Right lobe of liver (tissue), 4 donors: Measurements from ENCODE around the gene MYL5.

ENCODE experiments used
- POLR2A ChIP-seq: fragments of 450-650 bp; IDR thresholded peaks from one replicate; pipeline ENCODE4 v1.6.1; 2017; ENCODE audit warnings: antibody characterized with exemption, mild to moderate bottlenecking
- TF ChIP-seq, protein P1 (sequence below), 4 donors: fragments of 200-600 bp in 3 of 4; fragments of 450-650 bp in 1 of 4; IDR thresholded peaks; one replicate each; pipeline versions ENCODE4 v1.5.1 to v1.8.0; 2016 to 2022; ENCODE audit warnings: antibody characterized with exemption in 4 of 4, mild to moderate bottlenecking in 2 of 4
- donor health status: DM: no; HTN: no; CAD: no.
- donor health status: DM: no; HTN: no; CAD: no.
- donor health status: DM: no; HTN: yes; CAD: no.

DNA sequence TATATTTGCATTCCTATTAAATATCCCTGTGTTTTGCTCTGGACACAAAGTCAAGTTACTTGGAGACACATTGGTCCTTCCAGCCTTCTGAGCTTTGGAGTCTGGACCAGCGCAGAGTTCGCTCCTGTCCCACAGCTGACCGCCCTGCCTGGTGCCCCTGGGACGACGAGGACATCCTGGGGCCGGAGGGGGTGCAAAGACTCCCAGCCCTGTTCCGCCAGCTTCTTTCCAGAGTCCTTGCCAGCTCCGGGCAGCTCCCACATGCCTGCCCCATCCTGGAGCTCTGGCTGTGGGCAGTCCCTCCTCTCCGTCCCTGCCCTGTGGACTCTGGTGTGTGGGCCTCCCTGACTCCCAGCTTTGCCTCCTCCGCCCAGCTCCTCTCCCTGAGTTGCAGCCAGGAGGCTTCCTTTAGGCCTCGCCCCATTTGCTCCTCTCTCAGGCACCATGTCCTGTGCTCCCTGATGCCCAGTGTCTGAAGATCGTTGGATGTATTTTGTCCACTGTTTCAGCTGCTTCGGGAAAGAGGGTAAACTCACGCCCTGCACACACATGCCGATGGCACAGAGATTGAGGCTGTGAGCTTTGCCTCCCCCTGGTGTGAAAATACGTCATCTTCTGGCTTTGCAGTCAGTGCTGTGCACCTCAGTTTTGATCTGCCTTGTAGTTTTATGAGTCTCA lies 26.4 kb downstream of the MYL5 start:
- TF ChIP-seq, protein P1, sequence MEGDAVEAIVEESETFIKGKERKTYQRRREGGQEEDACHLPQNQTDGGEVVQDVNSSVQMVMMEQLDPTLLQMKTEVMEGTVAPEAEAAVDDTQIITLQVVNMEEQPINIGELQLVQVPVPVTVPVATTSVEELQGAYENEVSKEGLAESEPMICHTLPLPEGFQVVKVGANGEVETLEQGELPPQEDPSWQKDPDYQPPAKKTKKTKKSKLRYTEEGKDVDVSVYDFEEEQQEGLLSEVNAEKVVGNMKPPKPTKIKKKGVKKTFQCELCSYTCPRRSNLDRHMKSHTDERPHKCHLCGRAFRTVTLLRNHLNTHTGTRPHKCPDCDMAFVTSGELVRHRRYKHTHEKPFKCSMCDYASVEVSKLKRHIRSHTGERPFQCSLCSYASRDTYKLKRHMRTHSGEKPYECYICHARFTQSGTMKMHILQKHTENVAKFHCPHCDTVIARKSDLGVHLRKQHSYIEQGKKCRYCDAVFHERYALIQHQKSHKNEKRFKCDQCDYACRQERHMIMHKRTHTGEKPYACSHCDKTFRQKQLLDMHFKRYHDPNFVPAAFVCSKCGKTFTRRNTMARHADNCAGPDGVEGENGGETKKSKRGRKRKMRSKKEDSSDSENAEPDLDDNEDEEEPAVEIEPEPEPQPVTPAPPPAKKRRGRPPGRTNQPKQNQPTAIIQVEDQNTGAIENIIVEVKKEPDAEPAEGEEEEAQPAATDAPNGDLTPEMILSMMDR (IDR thresholded peaks at IDR 0.05) = no peak
- no peak for TF ChIP-seq POLR2A
